DLD1 (cell line): ENCODE measurements around the gene PREX1.

Source experiments
- in situ Hi-C: cut with HindIII; loops from 2 replicates; pipeline ENCODE4 v1.10.0; 2017; ENCODE audit warnings: low sequenced_read_pairs

PREX1 gene

GRCh38 chr20:48671141-48671540 is 156.7 kb downstream of the PREX1 start:
- in situ Hi-C loops = loop anchor here (10.0 kb wide), 1 partner anchor 214 kb away; no protein-coding TSS in a partner anchor

- in situ Hi-C loops = loop anchor here (10.0 kb wide), 1 partner anchor 215 kb away; no protein-coding TSS in a partner anchor
These were observed 157.7 kb downstream of the PREX1 start for GRCh38 chr20:48669946-48670605.

- in situ Hi-C loops = no loop called here
These were observed 159.3 kb downstream of the PREX1 start for GRCh38 chr20:48668451-48668946.

- in situ Hi-C loops = no loop called here
These were observed 159.8 kb downstream of the PREX1 start for GRCh38 chr20:48667889-48668413.

- in situ Hi-C loops = no loop called here
These were observed 160.3 kb downstream of the PREX1 start for GRCh38 chr20:48667481-48667880.

- in situ Hi-C loops = no loop called here
These were observed 162.0 kb downstream of the PREX1 start for GRCh38 chr20:48665785-48666184.

- in situ Hi-C loops = no loop called here
These were observed 165.1 kb downstream of the PREX1 start for GRCh38 chr20:48662711-48663110.

- in situ Hi-C loops = no loop called here
These were observed 166.0 kb downstream of the PREX1 start for GRCh38 chr20:48661575-48662455.

- in situ Hi-C loops = no loop called here
These were observed 167.0 kb downstream of the PREX1 start for GRCh38 chr20:48660788-48661187.

GRCh38 chr20:48659858-48660257 is 167.9 kb downstream of the PREX1 start:
- in situ Hi-C loops = no loop called here

- in situ Hi-C loops = no loop called here
These were observed 169.3 kb downstream of the PREX1 start for GRCh38 chr20:48658505-48658904.

- in situ Hi-C loops = no loop called here
These were observed 169.7 kb downstream of the PREX1 start for GRCh38 chr20:48658198-48658476.

GRCh38 chr20:48657426-48658197 is 170.2 kb downstream of the PREX1 start:
- in situ Hi-C loops = no loop called here

GRCh38 chr20:48656661-48657211 is 171.1 kb downstream of the PREX1 start:
- in situ Hi-C loops = no loop called here

- in situ Hi-C loops = no loop called here
These were observed 171.7 kb downstream of the PREX1 start for GRCh38 chr20:48656137-48656536.

- in situ Hi-C loops = no loop called here
These were observed 174.1 kb downstream of the PREX1 start for GRCh38 chr20:48653706-48654051.

GRCh38 chr20:48652961-48653705 is 174.7 kb downstream of the PREX1 start:
- in situ Hi-C loops = no loop called here

GRCh38 chr20:48651960-48652359 is 175.8 kb downstream of the PREX1 start:
- in situ Hi-C loops = no loop called here

- in situ Hi-C loops = no loop called here
These were observed 176.5 kb downstream of the PREX1 start for GRCh38 chr20:48651271-48651670.

- in situ Hi-C loops = no loop called here
These were observed 177.9 kb downstream of the PREX1 start for GRCh38 chr20:48649868-48650267.
